SK-N-SH treated with all-trans-retinoic acid at 6 μM for 48 hours (cell line): ENCODE measurements around the gene STX11.

ENCODE experiments used
- BACH2 ChIP-seq: fragments of 250-450 bp; sonication (Bioruptor Pico); IDR thresholded peaks from 2 replicates; pipeline ENCODE4 v1.9.0; 2021; ENCODE audit warnings: mild to moderate bottlenecking, borderline replicate concordance
- CREB5 ChIP-seq: fragments of 250-450 bp; sonication (Bioruptor Pico); IDR thresholded peaks from 2 replicates; pipeline ENCODE4 v1.5.1; 2020; ENCODE audit warnings: low read depth, mild to moderate bottlenecking, moderate library complexity
- CSDC2 ChIP-seq: fragments of 250-450 bp; sonication (Bioruptor Pico); IDR thresholded peaks from 2 replicates; pipeline ENCODE4 v1.5.0; 2020; ENCODE audit warnings: mild to moderate bottlenecking, moderate library complexity
- PATZ1 ChIP-seq: fragments of 250-450 bp; sonication (Bioruptor Pico); IDR thresholded peaks from 2 replicates; pipeline ENCODE4 v1.8.0; 2020; ENCODE audit warnings: mild to moderate bottlenecking, moderate library complexity, borderline replicate concordance
- POU6F1 ChIP-seq: fragments of 250-450 bp; sonication (Bioruptor Pico); IDR thresholded peaks from 2 replicates; pipeline ENCODE4 v1.8.0; 2021; ENCODE audit warnings: low read depth, mild to moderate bottlenecking, moderate library complexity, borderline replicate concordance
- PPARA ChIP-seq: fragments of 250-450 bp; sonication (Bioruptor Pico); IDR thresholded peaks from 2 replicates; pipeline ENCODE4 v1.5.0; 2020; ENCODE audit warnings: mild to moderate bottlenecking, borderline replicate concordance
- ZFP3 ChIP-seq: fragments of 250-450 bp; sonication (Bioruptor Pico); IDR thresholded peaks from 2 replicates; pipeline ENCODE4 v1.5.0; 2020; ENCODE audit warnings: mild to moderate bottlenecking, moderate library complexity

- TF ChIP-seq POU6F1 (CRISPR knock-in tag) (no peak), ZFP3 (CRISPR knock-in tag) (no peak), PPARA (CRISPR knock-in tag) (no peak), CSDC2 (CRISPR knock-in tag) (no peak), PATZ1 (no peak), BACH2 (CRISPR knock-in tag) (no peak), CREB5 (no peak)
Observed at GRCh38 chr6:144153971-144154370, 3.7 kb downstream of the STX11 start.
